IMR-90 (cell line): ENCODE data around the gene RASGEF1C.

ENCODE experiments used
- CEBPB ChIP-seq: IDR thresholded peaks from 2 replicates; pipeline ENCODE4 v1.6.1; 2012; ENCODE audit warnings: low read depth, low read length, improper control_type of control experiment
- CHD1 ChIP-seq: IDR thresholded peaks from 2 replicates; pipeline ENCODE4 v1.6.1; 2012; ENCODE audit warnings: low read depth, low read length, improper control_type of control experiment
- FOS ChIP-seq: fragments of 150-350 bp; IDR thresholded peaks from 2 replicates; pipeline ENCODE4 v1.6.1; 2016; ENCODE audit warnings: low read depth, low read length
- MAFK ChIP-seq: IDR thresholded peaks from 2 replicates; pipeline ENCODE4 v1.6.1; 2012; ENCODE audit warnings: low read depth, low read length, improper control_type of control experiment
- MAZ ChIP-seq: IDR thresholded peaks from 2 replicates; pipeline ENCODE4 v1.6.1; 2012; ENCODE audit warnings: low read depth, mild to moderate bottlenecking, low read length, improper control_type of control experiment, moderate library complexity, borderline replicate concordance
- MXI1 ChIP-seq: IDR thresholded peaks from 2 replicates; pipeline ENCODE4 v1.6.1; 2012; ENCODE audit warnings: low read depth, mild to moderate bottlenecking, low read length, moderate library complexity, borderline replicate concordance
- POLR2A ChIP-seq: IDR thresholded peaks from 2 replicates; pipeline ENCODE4 v1.6.1; 2012; ENCODE audit warnings: mild to moderate bottlenecking, low read depth, low read length
- RAD21 ChIP-seq: IDR thresholded peaks from 2 replicates; pipeline ENCODE4 v1.6.1; 2012; ENCODE audit warnings: low read length, improper control_type of control experiment
- RFX5 ChIP-seq: IDR thresholded peaks from 2 replicates; pipeline ENCODE4 v1.8.0; 2012; ENCODE audit warnings: low read depth, mild to moderate bottlenecking, low read length, moderate library complexity
- SMC3 ChIP-seq: fragments of 150-350 bp; IDR thresholded peaks from 2 replicates; pipeline ENCODE4 v1.6.1; 2016; ENCODE audit warnings: low read depth, mild to moderate bottlenecking, antibody characterized with exemption, low read length, moderate library complexity
- TF ChIP-seq, protein P1 (sequence below): conservative IDR thresholded peaks from 2 replicates; pipeline ENCODE4 v1.5.1; 2012; ENCODE audit warnings: mild to moderate bottlenecking, low read depth, low read length, improper control_type of control experiment
- TF ChIP-seq, protein P2 (sequence below): fragments of 150-350 bp; IDR thresholded peaks from 2 replicates; pipeline ENCODE4 v1.6.1; 2016; ENCODE audit warnings: low read depth, mild to moderate bottlenecking, low read length, moderate library complexity, borderline replicate concordance
- TF ChIP-seq, protein P3 (sequence below): fragments of 150-350 bp; IDR thresholded peaks from 2 replicates; pipeline ENCODE4 v1.6.1; 2017; ENCODE audit warnings: mild to moderate bottlenecking, antibody characterized with exemption, low read length, low read depth

DNA sequence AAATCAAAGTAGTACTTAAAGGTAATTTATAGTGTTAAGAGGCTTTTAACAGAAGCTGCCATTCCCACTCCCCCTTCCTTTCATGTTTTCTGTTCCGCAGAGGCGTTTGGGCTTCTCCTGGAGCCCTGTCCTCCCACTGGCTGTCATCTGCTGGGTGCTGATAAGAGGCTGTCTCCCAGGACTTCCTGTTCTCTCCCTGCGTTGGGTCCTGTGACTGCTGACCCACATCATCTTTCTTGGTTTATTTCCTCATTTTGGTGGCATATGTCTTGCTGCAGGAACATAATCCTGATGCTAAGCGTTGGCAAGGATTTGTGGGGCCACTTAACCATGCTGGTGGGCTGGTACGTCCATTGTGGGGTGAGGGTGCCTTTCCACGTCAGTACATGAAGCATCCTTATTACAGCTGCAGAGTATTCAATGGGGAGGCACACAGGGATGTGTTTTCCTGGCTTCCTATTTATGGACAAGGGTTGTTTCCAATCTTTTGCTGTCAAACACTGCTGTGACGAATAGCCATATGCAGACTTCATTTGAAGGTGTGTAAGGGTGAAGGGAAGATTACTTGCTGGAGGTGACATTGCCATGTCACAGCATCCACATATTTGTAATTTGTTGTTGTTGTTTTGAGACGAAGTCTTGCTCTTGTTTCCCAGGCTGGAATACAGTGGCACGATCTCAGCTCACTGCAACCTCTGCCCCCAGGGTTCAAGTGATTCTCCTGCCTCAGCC is 115.2 kb downstream of the RASGEF1C start:
- TF ChIP-seq, protein P1, sequence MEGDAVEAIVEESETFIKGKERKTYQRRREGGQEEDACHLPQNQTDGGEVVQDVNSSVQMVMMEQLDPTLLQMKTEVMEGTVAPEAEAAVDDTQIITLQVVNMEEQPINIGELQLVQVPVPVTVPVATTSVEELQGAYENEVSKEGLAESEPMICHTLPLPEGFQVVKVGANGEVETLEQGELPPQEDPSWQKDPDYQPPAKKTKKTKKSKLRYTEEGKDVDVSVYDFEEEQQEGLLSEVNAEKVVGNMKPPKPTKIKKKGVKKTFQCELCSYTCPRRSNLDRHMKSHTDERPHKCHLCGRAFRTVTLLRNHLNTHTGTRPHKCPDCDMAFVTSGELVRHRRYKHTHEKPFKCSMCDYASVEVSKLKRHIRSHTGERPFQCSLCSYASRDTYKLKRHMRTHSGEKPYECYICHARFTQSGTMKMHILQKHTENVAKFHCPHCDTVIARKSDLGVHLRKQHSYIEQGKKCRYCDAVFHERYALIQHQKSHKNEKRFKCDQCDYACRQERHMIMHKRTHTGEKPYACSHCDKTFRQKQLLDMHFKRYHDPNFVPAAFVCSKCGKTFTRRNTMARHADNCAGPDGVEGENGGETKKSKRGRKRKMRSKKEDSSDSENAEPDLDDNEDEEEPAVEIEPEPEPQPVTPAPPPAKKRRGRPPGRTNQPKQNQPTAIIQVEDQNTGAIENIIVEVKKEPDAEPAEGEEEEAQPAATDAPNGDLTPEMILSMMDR, result no peak
- TF ChIP-seq CHD1 (no peak), CEBPB (no peak), RFX5 (no peak), POLR2A (no peak), RAD21 (no peak), SMC3 (no peak), MAFK (no peak), FOS (no peak), MXI1 (no peak), MAZ (no peak)
- TF ChIP-seq, protein P2, sequence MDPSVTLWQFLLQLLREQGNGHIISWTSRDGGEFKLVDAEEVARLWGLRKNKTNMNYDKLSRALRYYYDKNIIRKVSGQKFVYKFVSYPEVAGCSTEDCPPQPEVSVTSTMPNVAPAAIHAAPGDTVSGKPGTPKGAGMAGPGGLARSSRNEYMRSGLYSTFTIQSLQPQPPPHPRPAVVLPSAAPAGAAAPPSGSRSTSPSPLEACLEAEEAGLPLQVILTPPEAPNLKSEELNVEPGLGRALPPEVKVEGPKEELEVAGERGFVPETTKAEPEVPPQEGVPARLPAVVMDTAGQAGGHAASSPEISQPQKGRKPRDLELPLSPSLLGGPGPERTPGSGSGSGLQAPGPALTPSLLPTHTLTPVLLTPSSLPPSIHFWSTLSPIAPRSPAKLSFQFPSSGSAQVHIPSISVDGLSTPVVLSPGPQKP, result no peak
- TF ChIP-seq, protein P3, sequence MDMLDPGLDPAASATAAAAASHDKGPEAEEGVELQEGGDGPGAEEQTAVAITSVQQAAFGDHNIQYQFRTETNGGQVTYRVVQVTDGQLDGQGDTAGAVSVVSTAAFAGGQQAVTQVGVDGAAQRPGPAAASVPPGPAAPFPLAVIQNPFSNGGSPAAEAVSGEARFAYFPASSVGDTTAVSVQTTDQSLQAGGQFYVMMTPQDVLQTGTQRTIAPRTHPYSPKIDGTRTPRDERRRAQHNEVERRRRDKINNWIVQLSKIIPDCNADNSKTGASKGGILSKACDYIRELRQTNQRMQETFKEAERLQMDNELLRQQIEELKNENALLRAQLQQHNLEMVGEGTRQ, result no peak
